Brain pericyte (primary cell): Measurements from ENCODE around the gene PRELID3B.

Experiments
- DNase-seq: peaks from one replicate; pipeline ENCODE4 v3.0.0-alpha.2; 2012; ENCODE audit warnings: low read depth, low spot score

PRELID3B gene

GRCh38 chr20:58994390-58995159, 48.0 kb downstream of the PRELID3B start:
- DNase-seq, result no peak

- no peak for DNase-seq
Measured at GRCh38 chr20:58993332-58994248, 49.0 kb downstream of the PRELID3B start.

- DNase-seq, result no peak
Measured at GRCh38 chr20:58992911-58993310, 49.7 kb downstream of the PRELID3B start.

- no peak for DNase-seq
Measured at GRCh38 chr20:58991715-58992114, 50.9 kb downstream of the PRELID3B start.

GRCh38 chr20:58990651-58991445, 51.7 kb downstream of the PRELID3B start:
- DNase-seq, result no peak

GRCh38 chr20:58989196-58989595, 53.4 kb downstream of the PRELID3B start:
- no peak for DNase-seq

- no peak for DNase-seq
Measured at GRCh38 chr20:58988565-58988882, 54.1 kb downstream of the PRELID3B start.

GRCh38 chr20:58987790-58988564, 54.6 kb downstream of the PRELID3B start:
- no peak for DNase-seq

GRCh38 chr20:58986968-58987517, 55.5 kb downstream of the PRELID3B start:
- no peak for DNase-seq

GRCh38 chr20:58986286-58986967, 56.2 kb downstream of the PRELID3B start:
- no peak for DNase-seq

GRCh38 chr20:58985656-58986055, 56.9 kb downstream of the PRELID3B start:
- DNase-seq, result no peak

GRCh38 chr20:58984691-58985090, 57.9 kb downstream of the PRELID3B start:
- DNase-seq, result no peak
